ENCODE results near the gene ZDHHC11B. TPM values are rescaled to one million over a fixed set of nuclear protein-coding genes. Genes with fewer than 3 reads are reported as not detected.
A peak's percentile ranks its signal among the peaks of the same experiment; 100 is the strongest.
"Not testable (repeated sequence)": the region's sequence is repeated elsewhere in the genome, so short reads cannot be mapped to it uniquely, and the experiment has no call there.

The ZDHHC11B gene
- total RNA-seq, 1 donor from 2014 or later, result 1.0 TPM

DNA sequence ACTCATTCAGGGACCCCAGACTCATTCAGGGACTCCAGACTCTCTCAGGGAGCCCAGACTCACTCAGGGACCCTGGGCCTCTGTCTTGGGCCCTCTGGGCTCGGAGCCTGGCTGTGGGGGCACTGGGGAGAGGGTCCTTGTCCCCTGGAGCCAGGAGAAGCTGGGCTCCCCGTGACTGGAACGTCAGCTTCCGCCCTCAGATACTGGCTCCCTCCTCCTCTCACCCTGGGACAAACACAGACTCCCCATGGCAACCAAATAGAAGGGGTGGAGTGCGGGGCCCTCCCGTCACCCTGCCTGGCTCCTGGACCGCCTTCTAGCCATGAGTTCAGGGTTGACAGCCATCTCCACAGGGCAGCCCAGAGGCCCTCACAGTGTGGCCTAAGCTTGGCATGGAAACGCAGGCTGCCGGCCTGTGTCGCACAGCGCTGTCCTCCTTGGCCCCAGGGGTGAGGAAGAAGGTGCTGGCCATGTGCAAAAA, 27.6 kb downstream of the ZDHHC11B start:
- H3K9me3 ChIP-seq (ENCODE audit: control insufficient read depth in 3 of 3, low read length in 3 of 3), result no peaks in the 10 kb centered on the region
- H3K4me3 ChIP-seq (ENCODE audit: low read length in 3 of 3), result no peak overlapping the region
- H3K27me3 ChIP-seq (ENCODE audit: control insufficient read depth in 3 of 3, insufficient read depth in 3 of 3, low read length in 3 of 3), result no peaks in the 10 kb centered on the region
- H3K4me1 ChIP-seq (ENCODE audit: control insufficient read depth in 3 of 3, insufficient read depth in 3 of 3, low read length in 3 of 3), result peaks cover 30 to 43% (median 37%) of the 10 kb centered on the region in 3 donors
- peak overlapping the region in 2 of 3 donors; percentile 26 to 85 for H3K9ac ChIP-seq (ENCODE audit: low read depth in 1 of 3, low read length in 3 of 3)
- H3K27ac ChIP-seq (ENCODE audit: low read depth, low read length), result no peak overlapping the region
- peaks cover 0 to 3% (median 0%) of the 10 kb centered on the region in 3 donors for H3K36me3 ChIP-seq (ENCODE audit: control insufficient read depth in 3 of 3, insufficient read depth in 3 of 3, low read length in 3 of 3)

DNA sequence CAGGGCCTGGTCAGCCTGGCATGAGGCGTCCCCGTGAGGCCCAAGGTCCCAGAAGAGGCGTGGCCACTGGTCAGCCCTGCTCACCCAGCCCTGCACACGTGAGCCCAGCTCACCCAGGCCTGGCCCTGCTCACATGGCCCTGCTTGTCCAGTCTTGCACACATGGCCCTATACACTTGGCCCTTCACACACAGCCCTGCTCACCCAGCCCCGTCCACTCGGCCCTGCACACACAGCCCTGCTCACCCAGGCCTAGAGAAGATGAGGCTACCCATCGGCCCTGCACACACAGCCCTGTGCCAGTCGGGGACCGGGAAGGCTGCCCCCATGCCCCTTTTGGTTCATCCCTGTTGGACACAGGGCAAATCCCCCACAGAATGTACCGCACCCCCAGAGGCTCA, 28.4 kb downstream of the ZDHHC11B start:
- Histone ChIP-seq H3K9me3 (ENCODE audit: control insufficient read depth in 3 of 3, low read length in 3 of 3) (no peaks in the 10 kb centered on the region), H3K4me1 (ENCODE audit: control insufficient read depth in 3 of 3, insufficient read depth in 3 of 3, low read length in 3 of 3) (peaks cover 30 to 43% (median 37%) of the 10 kb centered on the region in 3 donors), H3K9ac (ENCODE audit: low read depth in 1 of 3, low read length in 3 of 3) (peak overlapping the region in 1 of 3 donors; percentile 3), H3K27me3 (ENCODE audit: control insufficient read depth in 3 of 3, insufficient read depth in 3 of 3, low read length in 3 of 3) (no peaks in the 10 kb centered on the region), H3K4me3 (ENCODE audit: low read length in 3 of 3) (no peak overlapping the region), H3K36me3 (ENCODE audit: control insufficient read depth in 3 of 3, insufficient read depth in 3 of 3, low read length in 3 of 3) (peaks cover 0 to 3% (median 0%) of the 10 kb centered on the region in 3 donors), H3K27ac (ENCODE audit: low read depth, low read length) (no peak overlapping the region)

- H3K27ac ChIP-seq (ENCODE audit: low read depth, low read length); H3K36me3 ChIP-seq (ENCODE audit: control insufficient read depth in 3 of 3, insufficient read depth in 3 of 3, low read length in 3 of 3); H3K9me3 ChIP-seq (ENCODE audit: control insufficient read depth in 3 of 3, low read length in 3 of 3); H3K27me3 ChIP-seq (ENCODE audit: control insufficient read depth in 3 of 3, insufficient read depth in 3 of 3, low read length in 3 of 3); H3K4me3 ChIP-seq (ENCODE audit: low read length in 3 of 3); H3K9ac ChIP-seq (ENCODE audit: low read depth in 1 of 3, low read length in 3 of 3): not testable (repeated sequence)
- H3K4me1 ChIP-seq (ENCODE audit: control insufficient read depth in 3 of 3, insufficient read depth in 3 of 3, low read length in 3 of 3), result peaks cover 25 to 33% (median 30%) of the 10 kb centered on the region in 3 donors
These were observed 30.3 kb downstream of the ZDHHC11B start for GRCh38 chr5:754143-754632.

DNA sequence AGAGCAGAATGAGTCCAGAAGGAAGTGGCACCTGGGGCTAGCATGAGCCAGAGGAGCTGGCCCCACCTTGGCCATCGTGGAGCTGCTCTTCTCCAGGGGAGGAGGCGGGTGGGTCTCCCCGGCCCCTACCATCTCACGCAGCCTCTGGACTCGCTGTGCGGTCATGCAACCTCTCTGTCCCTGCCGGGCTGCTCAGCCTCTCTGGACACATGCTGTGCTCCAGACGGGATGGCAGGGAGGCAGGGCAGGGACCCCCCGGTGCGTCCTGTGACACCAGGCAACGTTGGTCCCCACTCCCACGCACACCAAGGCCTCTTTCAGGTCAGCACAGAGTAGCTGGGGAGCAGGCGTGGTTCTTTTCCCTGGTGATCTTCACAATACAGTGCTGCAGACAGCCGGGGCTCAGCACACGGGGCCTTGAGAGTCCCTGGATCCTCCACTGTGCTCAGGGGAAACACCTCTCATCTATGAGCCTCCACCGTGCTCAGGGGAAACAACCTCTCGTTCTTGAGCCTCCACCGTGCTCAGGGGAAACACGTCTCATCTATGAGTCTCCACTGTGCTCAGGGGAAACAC, 30.9 kb downstream of the ZDHHC11B start:
- not testable (repeated sequence) for H3K4me3 ChIP-seq (ENCODE audit: low read length in 3 of 3); H3K9ac ChIP-seq (ENCODE audit: low read depth in 1 of 3, low read length in 3 of 3)
- peaks cover 20 to 27% (median 24%) of the 10 kb centered on the region in 3 donors for H3K4me1 ChIP-seq (ENCODE audit: control insufficient read depth in 3 of 3, insufficient read depth in 3 of 3, low read length in 3 of 3)

GRCh38 chr5:752532-753115, 31.9 kb downstream of the ZDHHC11B start:
- not testable (repeated sequence) for H3K9me3 ChIP-seq (ENCODE audit: control insufficient read depth in 3 of 3, low read length in 3 of 3); H3K9ac ChIP-seq (ENCODE audit: low read depth in 1 of 3, low read length in 3 of 3); H3K27me3 ChIP-seq (ENCODE audit: control insufficient read depth in 3 of 3, insufficient read depth in 3 of 3, low read length in 3 of 3); H3K4me3 ChIP-seq (ENCODE audit: low read length in 3 of 3); H3K27ac ChIP-seq (ENCODE audit: low read depth, low read length)
- Histone ChIP-seq H3K4me1 (ENCODE audit: control insufficient read depth in 3 of 3, insufficient read depth in 3 of 3, low read length in 3 of 3) (peaks cover 10 to 17% (median 14%) of the 10 kb centered on the region in 3 donors), H3K36me3 (ENCODE audit: control insufficient read depth in 3 of 3, insufficient read depth in 3 of 3, low read length in 3 of 3) (peaks cover 0 to 10% (median 2%) of the 10 kb centered on the region in 3 donors)

More for the DNA sequence above, 30.9 kb downstream of the ZDHHC11B start:
- H3K27me3 ChIP-seq (ENCODE audit: control insufficient read depth in 3 of 3, insufficient read depth in 3 of 3, low read length in 3 of 3); H3K36me3 ChIP-seq (ENCODE audit: control insufficient read depth in 3 of 3, insufficient read depth in 3 of 3, low read length in 3 of 3); H3K9me3 ChIP-seq (ENCODE audit: control insufficient read depth in 3 of 3, low read length in 3 of 3); H3K27ac ChIP-seq (ENCODE audit: low read depth, low read length): not testable (repeated sequence)

- H3K9me3 ChIP-seq (ENCODE audit: control insufficient read depth in 3 of 3, low read length in 3 of 3); H3K27me3 ChIP-seq (ENCODE audit: control insufficient read depth in 3 of 3, insufficient read depth in 3 of 3, low read length in 3 of 3); H3K27ac ChIP-seq (ENCODE audit: low read depth, low read length); H3K4me3 ChIP-seq (ENCODE audit: low read length in 3 of 3); H3K9ac ChIP-seq (ENCODE audit: low read depth in 1 of 3, low read length in 3 of 3): not testable (repeated sequence)
- peaks cover 0 to 10% (median 2%) of the 10 kb centered on the region in 3 donors for H3K36me3 ChIP-seq (ENCODE audit: control insufficient read depth in 3 of 3, insufficient read depth in 3 of 3, low read length in 3 of 3)
- peaks cover 3 to 11% (median 8%) of the 10 kb centered on the region in 3 donors for H3K4me1 ChIP-seq (ENCODE audit: control insufficient read depth in 3 of 3, insufficient read depth in 3 of 3, low read length in 3 of 3)
These were observed 32.5 kb downstream of the ZDHHC11B start for GRCh38 chr5:751992-752391.

GRCh38 chr5:751496-751895, 33.0 kb downstream of the ZDHHC11B start:
- Histone ChIP-seq H3K27me3 (ENCODE audit: control insufficient read depth in 3 of 3, insufficient read depth in 3 of 3, low read length in 3 of 3) (no peaks in the 10 kb centered on the region), H3K9me3 (ENCODE audit: control insufficient read depth in 3 of 3, low read length in 3 of 3) (no peaks in the 10 kb centered on the region), H3K4me1 (ENCODE audit: control insufficient read depth in 3 of 3, insufficient read depth in 3 of 3, low read length in 3 of 3) (peaks cover 0 to 6% (median 3%) of the 10 kb centered on the region in 3 donors), H3K27ac (ENCODE audit: low read depth, low read length) (no peak overlapping the region), H3K9ac (ENCODE audit: low read depth in 1 of 3, low read length in 3 of 3) (no peak overlapping the region), H3K4me3 (ENCODE audit: low read length in 3 of 3) (no peak overlapping the region), H3K36me3 (ENCODE audit: control insufficient read depth in 3 of 3, insufficient read depth in 3 of 3, low read length in 3 of 3) (peaks cover 0 to 10% (median 2%) of the 10 kb centered on the region in 3 donors)

- H3K27me3 ChIP-seq (ENCODE audit: control insufficient read depth in 3 of 3, insufficient read depth in 3 of 3, low read length in 3 of 3); H3K4me3 ChIP-seq (ENCODE audit: low read length in 3 of 3); H3K9ac ChIP-seq (ENCODE audit: low read depth in 1 of 3, low read length in 3 of 3); H3K9me3 ChIP-seq (ENCODE audit: control insufficient read depth in 3 of 3, low read length in 3 of 3); H3K27ac ChIP-seq (ENCODE audit: low read depth, low read length); H3K4me1 ChIP-seq (ENCODE audit: control insufficient read depth in 3 of 3, insufficient read depth in 3 of 3, low read length in 3 of 3): not testable (repeated sequence)
- H3K36me3 ChIP-seq (ENCODE audit: control insufficient read depth in 3 of 3, insufficient read depth in 3 of 3, low read length in 3 of 3), result peaks cover 0 to 10% (median 2%) of the 10 kb centered on the region in 3 donors
These were observed 34.3 kb downstream of the ZDHHC11B start for GRCh38 chr5:750226-750625.

- H3K27me3 ChIP-seq (ENCODE audit: control insufficient read depth in 3 of 3, insufficient read depth in 3 of 3, low read length in 3 of 3), result no peaks in the 10 kb centered on the region
- H3K4me1 ChIP-seq (ENCODE audit: control insufficient read depth in 3 of 3, insufficient read depth in 3 of 3, low read length in 3 of 3), result no peaks in the 10 kb centered on the region
- no peak overlapping the region for H3K4me3 ChIP-seq (ENCODE audit: low read length in 3 of 3)
- H3K27ac ChIP-seq (ENCODE audit: low read depth, low read length), result no peak overlapping the region
- H3K9me3 ChIP-seq (ENCODE audit: control insufficient read depth in 3 of 3, low read length in 3 of 3), result no peaks in the 10 kb centered on the region
- peaks cover 0 to 14% (median 6%) of the 10 kb centered on the region in 3 donors for H3K36me3 ChIP-seq (ENCODE audit: control insufficient read depth in 3 of 3, insufficient read depth in 3 of 3, low read length in 3 of 3)
- no peak overlapping the region for H3K9ac ChIP-seq (ENCODE audit: low read depth in 1 of 3, low read length in 3 of 3)
These were observed 35.3 kb downstream of the ZDHHC11B start for GRCh38 chr5:749101-749670.
